Stimulated activated CD4-positive, alpha-beta T cell treated with anti-CD3 and anti-CD28 coated beads, Interleukin-15, amount 100 ng/mL, for 24 hours (primary cell): ENCODE measurements around the gene UBE3C.
"Not testable (repeated sequence)": the region's sequence is repeated elsewhere in the genome, so short reads cannot be mapped to it uniquely, and the experiment has no call there.

Experiments
- DNase-seq: peaks from one replicate; pipeline ENCODE4 v3.0.0-alpha.2; 2020

The UBE3C gene

DNA sequence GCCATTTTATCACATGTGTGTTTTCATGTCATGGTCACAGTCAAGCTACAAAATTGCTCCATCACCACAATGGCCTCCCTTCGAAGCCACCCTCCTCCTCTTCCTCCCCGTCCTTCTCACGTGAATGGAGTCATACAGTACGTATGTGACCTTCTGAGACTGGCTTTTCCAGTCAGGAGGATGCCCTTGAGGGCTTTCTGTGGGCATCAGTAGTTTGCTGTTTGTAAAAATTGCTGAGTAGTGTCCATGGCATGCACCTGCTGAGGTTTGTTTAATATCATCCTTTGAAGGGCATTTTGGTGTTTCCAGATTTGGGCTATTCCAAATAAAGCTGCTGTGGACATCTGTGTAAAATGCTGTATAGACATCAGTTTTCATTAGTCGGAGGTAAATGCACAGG, 5.9 kb upstream of the UBE3C start:
- no peak for DNase-seq

DNA sequence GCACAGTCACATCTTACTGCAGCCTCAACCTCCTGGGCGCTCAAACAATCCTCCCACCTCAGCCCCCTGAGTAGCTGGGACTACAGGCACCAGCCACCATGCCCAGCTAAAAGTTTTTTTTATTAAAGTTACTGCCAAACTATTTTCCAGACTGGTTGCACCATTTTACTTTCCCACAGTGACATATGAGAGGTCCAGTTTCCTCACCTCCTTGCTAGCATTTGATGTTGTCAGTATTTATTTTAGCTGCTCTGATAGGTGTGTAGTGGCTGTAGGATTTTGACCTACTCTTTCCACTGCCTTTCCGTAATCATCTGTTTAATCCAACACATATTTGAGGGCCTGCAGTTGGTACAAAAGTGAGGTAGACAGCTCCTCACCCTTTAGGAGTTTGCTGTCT, 5.4 kb upstream of the UBE3C start:
- DNase-seq = no peak

DNA sequence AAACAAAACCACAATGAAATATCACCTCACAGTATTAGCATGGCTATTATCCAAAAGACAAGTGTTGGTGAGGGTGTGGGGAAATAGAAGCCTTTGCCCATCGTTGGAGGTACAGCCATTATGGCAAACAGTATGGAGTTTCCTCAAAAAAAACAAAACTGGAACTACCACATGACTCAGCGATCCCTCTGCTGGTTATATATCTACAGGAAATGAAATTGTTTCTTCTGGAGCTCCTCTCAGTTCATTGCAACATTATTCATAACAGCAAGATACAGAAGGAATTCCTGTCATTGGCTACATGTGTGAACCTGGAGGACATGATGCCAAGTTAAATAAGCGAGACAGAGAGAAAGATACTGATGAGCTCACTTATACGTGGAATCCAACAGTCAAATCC, 2.4 kb upstream of the UBE3C start:
- no peak for DNase-seq

DNA sequence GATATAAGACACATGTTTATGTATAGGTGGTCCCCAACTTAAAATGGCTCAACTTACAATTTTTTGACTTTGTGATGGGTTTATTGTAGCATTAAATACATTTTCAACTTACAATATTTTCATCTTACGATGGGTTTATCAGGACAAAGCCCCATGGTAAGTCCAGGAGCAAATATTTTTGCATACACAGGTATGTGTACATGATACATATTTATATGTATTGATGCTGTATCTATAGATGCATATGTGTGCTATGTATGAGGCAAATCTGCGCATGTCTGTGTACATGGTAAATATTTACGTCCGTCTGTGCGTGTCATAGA, 664 bp upstream of the UBE3C start:
- no peak for DNase-seq

DNA sequence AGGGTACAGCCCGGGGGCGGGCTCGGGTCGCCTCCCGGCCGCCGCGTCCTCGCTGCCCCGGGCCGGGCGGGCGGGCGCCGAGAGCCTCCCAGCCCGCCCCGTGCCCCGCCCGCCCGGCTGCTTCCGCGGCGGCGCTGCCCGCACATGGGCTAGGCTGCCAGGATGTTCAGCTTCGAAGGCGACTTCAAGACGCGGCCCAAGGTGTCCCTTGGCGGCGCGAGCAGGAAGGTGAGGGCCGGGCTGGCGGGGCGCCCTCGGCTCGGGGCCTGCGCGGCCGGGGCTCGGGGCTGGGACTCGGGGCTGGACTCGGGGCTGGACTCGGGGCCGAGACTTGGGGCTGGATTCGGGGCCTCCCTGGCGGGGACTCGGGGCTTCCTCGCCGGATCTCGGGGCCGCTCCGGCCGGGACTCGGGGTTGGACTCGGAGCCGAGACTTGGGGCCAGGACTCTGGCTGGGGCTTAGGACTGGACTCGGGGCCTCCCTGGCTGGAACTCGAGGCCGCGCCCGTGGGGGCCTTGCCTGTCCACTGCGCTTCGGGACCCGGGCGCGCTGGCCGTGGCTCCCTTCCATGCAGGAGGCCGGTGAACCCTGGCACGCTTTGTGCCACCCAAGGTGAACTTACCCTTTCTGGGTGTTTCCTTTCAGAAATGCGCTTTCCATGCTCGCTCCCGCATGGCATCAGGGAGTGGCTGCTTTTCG, 534 bp downstream of the UBE3C start:
- DNase-seq = peak; percentile 59

DNA sequence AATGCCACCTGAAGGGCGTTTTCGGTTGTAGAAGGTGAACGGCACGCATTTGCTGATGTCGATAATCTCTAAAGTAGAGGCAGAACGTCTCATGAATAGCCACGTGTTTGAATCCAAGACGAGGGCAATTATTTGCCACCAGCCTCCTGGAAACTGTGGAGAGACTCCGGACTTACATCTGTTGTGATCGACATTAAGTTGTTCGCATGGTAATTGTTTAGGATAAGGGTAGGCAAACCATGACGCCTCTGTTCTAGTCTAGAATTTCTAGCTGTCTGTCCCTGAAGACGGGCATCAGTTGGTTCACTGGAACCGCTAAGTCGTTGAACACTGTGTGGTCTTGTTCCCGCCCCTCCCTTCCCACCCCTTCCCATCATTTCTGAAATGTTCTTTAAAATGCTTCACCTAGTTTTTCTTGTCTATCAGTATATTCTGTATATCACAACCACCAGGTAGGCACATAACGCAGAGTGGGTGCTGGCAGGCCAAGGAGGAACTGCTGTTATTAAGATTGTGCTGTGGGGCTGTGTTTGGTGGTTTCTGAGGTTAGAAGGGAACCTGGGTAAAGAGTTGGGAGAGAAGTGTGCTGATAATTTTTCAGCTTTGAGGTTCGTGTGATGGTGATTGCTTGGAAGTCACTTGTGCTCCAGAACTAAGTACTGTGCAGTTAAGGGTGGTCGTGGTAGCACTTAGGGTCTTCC, 1.2 kb downstream of the UBE3C start:
- DNase-seq = peak; percentile 24

DNA sequence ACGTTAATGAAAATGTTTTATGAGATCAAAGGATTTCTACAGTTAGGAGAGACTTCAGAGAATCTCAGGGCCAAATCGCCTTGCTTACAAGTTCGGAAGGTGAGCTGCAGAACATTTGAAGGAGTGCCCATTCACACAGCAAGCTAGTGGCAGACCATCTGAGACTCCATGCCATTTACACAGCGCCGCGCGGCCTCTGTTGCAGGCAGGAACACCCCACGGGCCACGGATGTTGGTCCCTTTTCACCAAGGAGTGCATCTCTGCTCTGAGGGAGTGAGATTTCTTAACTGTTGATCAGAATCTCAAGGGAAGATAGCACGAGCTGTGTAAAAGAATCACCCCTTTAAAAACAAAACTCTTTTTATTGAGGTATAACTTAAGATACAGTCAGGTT, 1.8 kb downstream of the UBE3C start:
- DNase-seq = no peak

DNA sequence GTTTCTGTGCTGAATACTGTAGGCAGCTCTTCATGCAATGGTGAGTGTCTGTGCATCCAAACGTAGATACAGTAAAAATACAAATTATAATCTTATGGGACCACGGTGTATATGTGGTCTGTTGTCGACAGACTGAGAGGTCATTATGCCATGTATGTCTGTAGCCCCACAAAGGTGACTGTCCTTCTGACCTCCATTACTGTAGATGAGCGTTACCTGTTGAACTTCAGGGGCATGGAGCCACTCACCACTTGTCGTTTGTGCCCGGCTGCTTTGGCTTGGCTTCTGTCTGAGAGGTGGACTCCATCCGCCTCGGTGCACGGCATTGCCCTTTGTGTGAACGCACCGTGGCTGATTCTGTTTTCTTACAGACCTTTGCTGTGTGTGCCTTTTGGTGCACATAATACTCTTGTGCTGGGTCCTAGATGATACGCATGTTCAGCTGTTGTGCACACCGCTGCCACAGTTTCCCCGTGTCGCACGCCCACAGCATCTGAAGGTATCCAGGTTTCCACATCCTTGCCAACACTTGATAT, 2.9 kb downstream of the UBE3C start:
- no peak for DNase-seq

DNA sequence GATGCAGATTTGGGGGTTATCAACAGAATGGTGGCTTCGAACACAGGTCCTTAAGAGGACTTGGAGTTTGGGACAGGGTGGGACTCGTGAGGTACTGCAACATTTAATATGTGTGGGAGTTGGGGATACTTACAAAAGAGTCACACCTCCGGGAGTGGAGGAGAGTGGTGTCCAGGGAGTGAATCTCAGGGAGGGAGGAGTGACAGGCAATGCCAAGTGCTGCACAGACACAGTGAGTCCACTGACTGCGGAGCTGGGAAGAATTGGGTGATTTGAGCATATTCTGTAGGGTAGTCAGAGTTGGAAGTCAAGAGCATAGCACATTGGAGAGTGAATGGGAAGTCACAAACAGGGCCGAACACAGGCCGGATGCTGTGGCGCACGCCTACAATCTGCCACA, 5.1 kb downstream of the UBE3C start:
- no peak for DNase-seq

DNA sequence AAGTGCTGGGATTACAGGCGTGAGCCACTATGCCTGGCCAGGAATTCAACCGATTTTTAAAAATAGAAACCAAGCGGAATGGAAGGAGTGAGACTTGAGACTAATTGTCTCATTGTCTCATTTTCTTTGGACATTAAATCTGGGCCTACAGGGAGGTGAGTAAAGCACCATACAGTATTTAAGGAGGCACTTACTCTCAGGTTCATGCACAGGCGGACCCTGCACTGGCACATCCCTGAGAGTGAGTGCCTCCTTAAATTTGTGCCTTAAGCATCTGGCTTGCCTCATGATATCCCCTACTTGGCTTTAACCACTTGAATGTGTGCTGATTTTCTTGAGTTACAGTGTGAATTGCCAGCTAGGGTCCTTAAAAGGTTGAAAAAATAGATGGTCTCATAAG, 10.6 kb downstream of the UBE3C start:
- DNase-seq = no peak

DNA sequence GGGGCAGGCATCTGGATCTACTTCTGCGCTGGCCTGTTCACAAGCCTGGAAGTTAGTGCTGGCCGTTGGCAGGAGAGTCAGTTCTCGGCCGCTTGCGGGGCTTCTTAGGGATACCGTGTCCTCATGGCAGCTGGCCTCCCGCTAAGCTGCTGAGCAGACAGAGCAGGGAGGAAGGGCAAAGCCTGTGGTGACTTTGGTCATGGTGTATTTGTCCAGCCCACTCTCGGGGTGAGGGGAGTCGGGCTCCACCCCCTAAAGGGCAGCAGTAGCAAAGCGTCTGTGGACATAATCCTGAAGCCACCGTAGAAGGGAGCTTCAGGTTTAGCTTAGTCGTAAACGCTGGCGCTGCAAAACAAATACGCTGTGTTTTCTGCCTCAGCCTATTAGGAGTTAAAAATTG, 12.2 kb downstream of the UBE3C start:
- DNase-seq = no peak

DNA sequence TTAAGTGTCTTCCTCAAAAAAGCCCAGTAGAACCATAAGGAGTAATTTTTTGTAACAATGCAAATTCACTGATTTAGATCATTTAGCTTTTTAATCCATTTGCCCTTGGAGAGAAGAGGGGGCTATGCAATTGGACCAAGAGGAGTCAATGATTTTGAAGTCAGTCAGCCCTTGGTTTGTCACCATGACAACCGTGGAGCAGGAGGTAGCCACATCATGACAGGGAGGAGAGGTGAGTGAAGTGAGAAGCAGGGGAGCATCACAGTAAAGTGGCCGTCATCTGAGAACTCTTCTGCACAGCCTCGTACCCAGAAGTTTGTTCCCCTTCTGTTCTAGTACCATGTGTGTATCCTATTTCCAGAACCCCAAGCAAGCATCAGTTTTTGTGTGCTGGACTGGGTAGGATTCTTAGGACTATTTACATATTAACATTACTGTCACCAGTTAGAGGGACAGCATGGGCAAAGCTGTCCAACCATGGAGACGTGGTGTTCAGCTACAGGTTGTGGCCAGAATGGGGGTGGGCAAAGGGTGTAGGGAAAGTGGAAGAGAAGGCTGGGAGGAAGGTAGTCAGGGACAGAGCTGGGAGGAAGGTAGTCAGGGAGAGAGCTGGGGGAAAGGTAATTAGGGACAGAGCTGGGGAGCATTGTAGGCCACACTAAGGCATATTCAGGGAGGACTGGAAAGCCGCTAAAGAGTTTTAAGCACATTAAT, 13.1 kb downstream of the UBE3C start:
- DNase-seq = no peak

DNA sequence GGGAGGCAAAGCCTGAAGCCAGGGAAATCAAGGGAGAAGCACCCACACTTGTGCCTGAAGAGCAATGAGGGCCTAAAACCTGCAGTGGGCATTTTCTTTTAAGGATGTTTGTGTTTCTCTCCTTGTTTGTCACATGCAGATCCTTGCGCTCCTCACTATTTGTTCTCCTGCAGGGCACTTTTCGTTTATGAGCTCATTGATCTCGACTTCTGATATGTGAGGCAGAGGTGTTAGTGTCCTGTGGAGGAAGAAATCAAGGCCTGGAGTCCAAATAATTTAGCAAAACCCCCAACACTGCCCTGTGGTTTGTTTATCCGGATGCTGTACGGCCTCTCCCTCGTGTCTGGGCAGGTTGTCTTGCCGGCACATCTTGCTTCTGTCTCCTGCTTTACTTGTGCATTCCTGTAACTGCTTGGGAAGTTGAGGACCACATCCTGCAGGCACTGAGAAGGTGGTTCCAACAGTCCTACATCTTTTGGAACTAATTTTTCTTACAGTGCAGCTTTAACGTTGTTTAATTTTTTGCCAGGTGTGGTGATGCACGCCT, 13.7 kb downstream of the UBE3C start:
- DNase-seq = no peak

DNA sequence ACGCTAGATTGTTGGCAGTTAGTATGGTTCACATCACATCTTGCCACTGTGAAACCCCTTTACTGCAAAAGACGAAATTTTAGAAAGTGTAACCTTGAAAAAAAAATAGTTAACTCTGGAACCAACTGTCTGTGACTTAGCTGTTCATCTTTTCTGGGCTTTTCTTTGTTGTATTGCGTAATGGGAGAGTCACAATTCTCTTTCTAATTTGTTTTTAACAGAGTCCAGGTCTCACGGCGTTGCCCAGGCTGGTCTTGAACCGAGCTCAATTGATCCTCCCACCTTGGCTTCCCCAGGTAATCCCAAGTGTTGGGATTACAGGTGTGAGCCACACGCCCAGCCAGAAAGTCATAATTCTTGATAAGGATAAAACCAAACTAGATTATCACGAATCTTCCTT, 14.5 kb downstream of the UBE3C start:
- no peak for DNase-seq

DNA sequence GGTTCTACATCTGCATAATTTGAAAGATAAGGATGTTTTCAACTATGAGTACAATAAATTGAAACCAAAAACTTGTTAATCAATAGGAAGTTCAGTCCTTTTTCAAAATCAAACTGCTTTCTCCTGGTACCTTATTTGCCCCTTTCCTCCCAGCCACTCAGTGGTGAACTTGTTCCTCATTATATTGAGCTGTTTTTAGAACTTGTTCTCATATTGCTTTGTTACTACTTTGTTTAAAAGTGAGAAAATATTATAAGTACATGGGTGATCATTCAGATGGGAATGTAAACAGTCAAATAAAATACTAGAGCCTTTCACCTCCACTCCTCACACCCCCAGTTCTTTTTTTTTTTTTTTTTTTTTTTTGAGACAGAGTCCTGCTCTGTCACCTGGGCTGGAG, 17.2 kb downstream of the UBE3C start:
- no peak for DNase-seq

DNA sequence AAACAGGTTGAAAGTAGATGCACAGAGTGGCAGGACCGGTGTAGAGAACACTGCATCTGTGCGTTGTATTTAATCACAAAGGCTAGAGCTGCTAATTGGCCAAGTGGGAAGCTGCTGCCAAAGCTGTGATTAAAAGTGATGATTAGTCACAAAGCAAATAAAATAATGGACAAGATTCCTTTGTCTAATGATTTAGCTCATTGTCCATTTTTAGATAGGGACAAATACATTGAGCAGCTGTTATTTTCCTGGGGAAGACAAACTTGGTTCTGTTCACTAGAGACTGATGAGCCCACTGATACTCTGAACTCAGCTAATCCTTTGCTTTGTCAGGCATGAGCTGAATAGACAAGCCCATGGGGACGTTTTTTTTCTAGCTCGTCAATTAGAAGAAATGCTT, 19.7 kb downstream of the UBE3C start:
- no peak for DNase-seq

DNA sequence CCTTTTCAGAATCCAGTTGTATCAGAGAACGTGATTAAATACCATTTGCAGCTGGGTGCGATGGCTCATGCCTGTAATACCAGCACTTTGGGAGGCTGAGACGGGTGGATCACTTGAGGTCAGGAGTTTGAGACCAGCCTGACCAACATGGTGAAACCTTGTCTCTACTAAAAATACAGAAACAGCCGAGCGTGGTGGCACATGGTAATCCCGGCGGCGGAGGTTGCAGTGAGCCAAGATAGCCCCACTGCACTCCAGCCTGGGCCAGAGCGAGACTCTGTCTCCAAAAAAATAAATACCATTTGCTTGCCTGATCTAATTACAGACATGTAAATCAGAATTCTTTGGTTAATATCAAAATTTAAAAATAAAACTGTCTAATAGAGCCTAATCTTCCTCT, 20.8 kb downstream of the UBE3C start:
- DNase-seq = not testable (repeated sequence)

DNA sequence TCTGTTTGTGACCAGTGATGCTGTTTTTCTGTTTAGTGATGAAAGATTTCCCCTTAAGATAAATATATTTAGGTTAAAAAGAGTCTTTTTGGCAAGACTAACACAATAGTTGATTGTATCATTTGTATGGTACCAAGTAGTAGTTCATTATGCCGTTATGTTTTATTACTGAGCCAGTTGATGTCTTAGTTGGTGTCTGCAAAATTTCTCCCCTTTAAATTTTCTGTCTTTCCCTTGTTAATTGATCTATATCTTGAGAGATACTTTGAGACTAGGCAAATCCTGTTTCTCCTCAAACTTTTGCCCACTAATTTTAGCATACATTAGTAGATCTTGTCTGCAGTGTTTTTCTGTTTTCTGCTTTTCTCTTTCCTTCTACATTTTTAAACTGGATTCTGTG, 21.7 kb downstream of the UBE3C start:
- DNase-seq = no peak

DNA sequence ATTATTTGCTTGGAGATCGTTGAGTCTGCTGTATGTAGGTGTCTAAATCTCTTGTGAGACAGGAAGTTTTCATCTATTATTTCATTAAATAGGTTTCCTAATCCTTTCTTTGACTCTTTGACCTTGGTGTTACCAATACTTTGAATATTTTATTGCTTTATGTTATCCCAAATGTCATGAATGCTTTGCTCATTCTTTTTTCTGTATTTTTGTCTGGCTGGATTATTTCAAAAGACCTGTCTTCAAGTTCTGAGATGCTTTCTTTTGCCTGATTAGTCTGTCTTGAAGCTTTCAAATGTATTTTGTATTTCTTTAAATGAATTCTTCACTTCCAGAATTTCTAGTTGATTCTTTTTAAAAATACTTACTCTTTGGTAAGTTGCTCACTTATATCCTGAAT, 27.3 kb downstream of the UBE3C start:
- DNase-seq = no peak

DNA sequence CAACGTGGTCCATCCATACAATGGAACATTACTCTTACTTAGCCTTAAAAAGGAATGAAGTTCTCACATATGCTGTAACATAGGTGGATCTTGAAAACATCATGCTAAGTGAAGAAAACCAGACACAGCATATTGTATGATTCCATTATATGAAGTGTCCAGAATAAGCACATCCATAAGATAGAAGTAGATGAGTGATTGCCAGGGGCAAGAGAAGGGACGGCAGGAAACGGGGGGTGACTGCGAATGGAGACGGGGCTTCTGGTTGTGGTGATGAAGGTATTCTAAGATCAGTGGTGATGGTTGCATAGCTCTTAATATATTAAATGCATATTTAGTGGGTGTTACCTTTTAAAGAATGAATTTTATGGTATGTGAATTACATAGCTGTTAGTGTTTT, 29.8 kb downstream of the UBE3C start:
- DNase-seq = no peak

DNA sequence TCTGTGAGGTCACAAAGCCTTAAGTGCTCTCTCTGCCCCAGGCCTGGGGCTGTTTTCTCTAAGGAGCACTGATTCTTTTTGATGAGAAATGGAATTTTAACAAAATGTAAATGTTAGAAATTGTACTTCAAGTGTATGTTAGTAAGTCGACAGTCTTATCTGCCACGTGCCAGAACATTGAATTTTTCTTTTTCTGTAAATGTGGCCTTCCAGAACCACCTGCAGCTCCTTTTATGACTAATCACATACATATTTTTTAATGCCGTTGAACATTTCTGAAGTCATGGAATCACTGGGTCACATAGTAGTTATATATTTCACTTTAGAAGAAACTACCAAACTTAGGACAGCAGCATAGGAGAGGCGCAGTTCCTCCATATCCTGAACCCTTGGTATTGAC, 38.0 kb downstream of the UBE3C start:
- no peak for DNase-seq

DNA sequence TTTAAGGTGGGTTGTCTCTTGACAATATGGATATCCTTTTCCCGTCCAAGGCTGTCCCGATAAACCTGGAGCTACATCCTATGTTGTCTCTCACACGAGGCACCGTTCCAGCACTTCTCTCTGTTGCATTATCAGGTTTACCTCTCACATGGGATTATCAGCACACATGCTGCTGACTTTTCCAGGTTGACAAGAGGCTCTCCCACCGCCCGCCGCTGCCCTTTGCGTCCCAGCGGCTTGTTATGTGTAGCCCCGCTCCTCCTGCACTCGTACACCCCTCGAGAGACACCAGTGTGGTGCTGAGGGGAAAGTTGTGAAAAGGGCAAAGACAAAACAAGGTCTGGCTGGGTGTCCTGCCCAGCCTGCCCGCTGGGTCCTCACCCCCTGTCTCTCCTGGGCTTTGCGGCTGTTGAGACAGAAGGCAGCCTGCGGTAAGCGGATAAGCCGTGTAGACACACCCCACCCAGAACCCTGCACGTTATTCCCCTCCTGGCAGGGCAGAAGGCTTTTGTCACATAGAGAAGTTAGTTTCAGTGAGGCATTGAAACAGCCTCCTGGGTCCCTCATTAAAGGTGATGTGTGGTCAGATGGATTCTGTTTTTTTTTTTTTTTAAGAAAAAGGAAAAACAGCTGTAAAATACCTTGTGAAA, 38.7 kb downstream of the UBE3C start:
- no peak for DNase-seq

DNA sequence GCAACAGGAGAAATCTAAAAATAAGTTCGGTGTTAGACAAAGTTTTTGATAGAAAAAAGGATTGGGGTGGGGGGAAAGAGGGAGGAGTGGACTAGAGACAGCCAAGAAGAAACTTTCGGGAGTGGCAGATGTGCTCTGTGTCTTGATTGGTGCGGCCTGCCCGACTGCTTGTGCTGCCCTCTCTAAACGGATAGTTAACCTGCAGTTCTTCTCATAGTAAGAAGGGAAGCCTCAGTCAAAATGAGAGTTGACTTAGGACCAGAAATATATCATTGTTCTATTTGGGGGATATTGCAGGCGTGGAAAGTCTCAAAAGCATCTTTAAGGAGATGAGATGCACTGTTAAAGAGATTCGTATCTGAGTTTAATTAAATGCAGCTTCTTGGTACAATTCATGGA, 39.3 kb downstream of the UBE3C start:
- DNase-seq = no peak
